Karpas-422 (cell line): ENCODE measurements around the gene PGGHG. TPM values are rescaled to one million over a fixed set of nuclear protein-coding genes. Genes with fewer than 3 reads are reported as not detected.
"Not testable (repeated sequence)": the region's sequence is repeated elsewhere in the genome, so short reads cannot be mapped to it uniquely, and the experiment has no call there.

Experiments
- DNase-seq: peaks from one replicate; pipeline ENCODE4 v3.0.0-alpha.2; 2015
- H2AFZ ChIP-seq: fragments of 200-600 bp; sonication (generic); 2 replicates; pipeline ENCODE4 v1.6.1; 2014; ENCODE audit warnings: antibody characterized with exemption, low read length, mixed read lengths
- H3K27ac ChIP-seq: fragments of 200-600 bp; sonication (generic); 2 replicates; pipeline ENCODE4 v1.5.1; 2014; ENCODE audit warnings: mild to moderate bottlenecking, low read length, moderate library complexity
- H3K27me3 ChIP-seq: fragments of 200-600 bp; sonication (generic); 2 replicates; pipeline ENCODE4 v1.6.1; 2014; ENCODE audit warnings: low read length, mixed read lengths
- H3K36me3 ChIP-seq: fragments of 200-600 bp; sonication (generic); 2 replicates; pipeline ENCODE4 v1.6.1; 2014; ENCODE audit warnings: low read length, mixed read lengths; ENCODE audit not compliant: insufficient read depth
- H3K4me1 ChIP-seq: fragments of 200-600 bp; sonication (generic); 2 replicates; pipeline ENCODE4 v1.6.1; 2014; ENCODE audit warnings: mild to moderate bottlenecking, low read length, mixed read lengths
- H3K4me2 ChIP-seq: fragments of 200-600 bp; sonication (generic); 2 replicates; pipeline ENCODE4 v1.6.1; 2014; ENCODE audit warnings: low read length, low read depth, mild to moderate bottlenecking; ENCODE audit not compliant: poor library complexity, severe bottlenecking
- H3K4me3 ChIP-seq: fragments of 200-600 bp; sonication (generic); 2 replicates; pipeline ENCODE4 v1.5.1; 2014; ENCODE audit warnings: mild to moderate bottlenecking, antibody characterized with exemption, low read length, mixed read lengths
- H3K79me2 ChIP-seq: fragments of 200-600 bp; sonication (generic); 2 replicates; pipeline ENCODE4 v1.6.1; 2014; ENCODE audit warnings: mild to moderate bottlenecking, low read length, mixed read lengths
- H3K9ac ChIP-seq: fragments of 200-600 bp; sonication (generic); 2 replicates; pipeline ENCODE4 v1.6.0; 2014; ENCODE audit warnings: low read length
- H3K9me2 ChIP-seq: fragments of 200-600 bp; sonication (generic), shearing (Covaris generic); replicated peaks from 2 replicates; pipeline ENCODE4 v1.6.0; 2014; ENCODE audit warnings: mild to moderate bottlenecking, low read length, moderate library complexity; ENCODE audit not compliant: insufficient read depth
- H3K9me3 ChIP-seq: fragments of 300-700, 200-600 bp; sonication (generic); 2 replicates; pipeline ENCODE4 v1.6.1; 2014; ENCODE audit warnings: low read length, mixed read lengths
- H4K20me1 ChIP-seq: fragments of 200-600 bp; sonication (generic); 2 replicates; pipeline ENCODE4 v1.6.1; 2014; ENCODE audit warnings: mild to moderate bottlenecking, antibody characterized with exemption, low read length, low read depth; ENCODE audit not compliant: insufficient read depth
- total RNA-seq: library from RNA; depleted of rRNA; stranded (reverse); fragments of >200 nt; shearing (Covaris generic); gene quantifications from 2 replicates; pipeline ENCODE4 v1.2.3, GENCODE V29; 2014; ENCODE audit warnings: low replicate concordance

The PGGHG gene
- total RNA-seq, 1 experiment from 2014 or later, result 17.0 TPM

DNA sequence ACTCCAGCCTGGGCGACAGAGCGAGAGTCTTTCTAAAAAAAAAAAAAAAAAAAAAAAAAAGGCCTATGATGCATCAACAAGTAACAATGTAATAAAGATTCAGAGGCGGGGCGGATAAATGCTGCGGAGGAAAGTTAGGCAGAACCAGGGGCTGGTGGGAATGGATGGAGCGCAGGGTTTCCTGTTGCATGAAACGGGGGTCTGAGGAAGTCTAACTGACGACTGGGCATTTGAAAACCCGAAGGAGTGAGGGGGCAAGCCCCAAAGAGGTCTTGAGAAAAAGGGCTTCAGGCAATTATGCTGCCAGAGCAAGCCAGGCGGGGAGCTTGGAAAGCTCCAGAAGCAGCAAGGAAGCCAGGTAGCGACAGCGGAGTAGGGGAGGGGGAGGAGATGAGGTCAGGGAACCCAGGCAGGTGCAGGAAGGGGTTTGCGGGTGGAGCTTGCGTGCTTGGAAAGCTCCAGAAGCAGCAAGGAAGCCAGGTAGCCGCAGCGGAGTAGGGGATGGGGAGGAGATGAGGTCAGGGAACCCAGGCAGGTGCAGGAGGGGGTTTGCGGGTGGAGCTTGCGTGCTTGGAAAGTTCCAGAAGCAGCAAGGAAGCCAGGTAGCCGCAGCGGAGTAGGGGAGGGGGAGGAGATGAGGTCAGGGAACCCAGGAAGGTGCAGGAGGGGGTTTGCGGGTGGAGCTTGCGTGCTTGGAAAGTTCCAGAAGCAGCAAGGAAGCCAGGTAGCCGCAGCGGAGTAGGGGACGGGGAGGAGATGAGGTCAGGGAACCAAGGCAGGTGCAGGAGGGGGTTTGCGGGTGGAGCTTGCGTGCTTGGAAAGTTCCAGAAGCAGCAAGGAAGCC lies 1.7 kb upstream of the PGGHG start:
- not testable (repeated sequence) for H3K4me2 ChIP-seq, H4K20me1 ChIP-seq, H3K9me2 ChIP-seq, H3K27me3 ChIP-seq, H3K9ac ChIP-seq, H3K79me2 ChIP-seq, H3K4me3 ChIP-seq, H2AFZ ChIP-seq, H3K36me3 ChIP-seq, H3K27ac ChIP-seq, DNase-seq, H3K9me3 ChIP-seq
- peaks cover 10% of the 10 kb centered on the region for H3K4me1 ChIP-seq

DNA sequence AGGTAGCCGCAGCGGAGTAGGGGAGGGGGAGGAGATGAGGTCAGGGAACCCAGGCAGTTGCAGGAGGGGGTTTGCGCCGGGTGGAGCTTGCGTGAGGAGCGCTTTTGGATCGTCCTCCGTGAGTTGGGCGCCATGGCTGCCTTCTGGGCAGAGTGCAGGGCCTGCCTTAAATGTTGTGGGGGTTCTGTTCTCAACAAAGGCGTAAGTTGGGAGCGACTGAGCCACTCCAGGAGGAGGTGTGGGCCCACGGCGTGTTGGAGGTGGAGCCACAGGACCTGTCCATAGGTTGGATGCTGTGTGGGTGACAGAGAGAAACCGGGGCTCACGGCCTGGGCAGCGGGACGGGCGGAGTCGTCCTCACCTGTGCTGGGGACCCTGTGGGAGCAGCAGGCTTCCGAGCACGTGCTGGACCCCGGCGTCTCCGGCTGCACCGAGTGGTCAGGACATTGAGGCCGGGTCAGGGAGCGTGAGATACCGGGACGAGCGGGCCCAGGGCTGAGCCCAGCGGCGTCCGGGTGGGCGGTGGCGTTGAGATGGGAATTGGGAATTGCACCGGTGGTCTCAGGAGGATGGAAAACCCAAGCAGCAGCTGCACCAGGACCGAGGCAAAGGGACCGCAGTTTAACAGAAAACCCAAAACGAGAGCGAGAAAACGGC lies 977 bp upstream of the PGGHG start:
- Histone ChIP-seq H3K4me1 (peaks cover 10% of the 10 kb centered on the region), H3K9me3 (no peaks in the 10 kb centered on the region), H3K9me2 (no peaks in the 10 kb centered on the region), H3K9ac (peak overlapping the region; percentile 39; the same call in 1 of the 2 replicates), H3K36me3 (no peaks in the 10 kb centered on the region), H3K4me2 (peak overlapping the region; percentile 66), H3K27ac (no peak overlapping the region), H3K79me2 (no peaks in the 10 kb centered on the region), H2AFZ (no peak overlapping the region), H4K20me1 (no peaks in the 10 kb centered on the region), H3K27me3 (no peaks in the 10 kb centered on the region), H3K4me3 (peak overlapping the region; percentile 51; the same call in 1 of the 2 replicates)
- DNase-seq, result no peak

DNA sequence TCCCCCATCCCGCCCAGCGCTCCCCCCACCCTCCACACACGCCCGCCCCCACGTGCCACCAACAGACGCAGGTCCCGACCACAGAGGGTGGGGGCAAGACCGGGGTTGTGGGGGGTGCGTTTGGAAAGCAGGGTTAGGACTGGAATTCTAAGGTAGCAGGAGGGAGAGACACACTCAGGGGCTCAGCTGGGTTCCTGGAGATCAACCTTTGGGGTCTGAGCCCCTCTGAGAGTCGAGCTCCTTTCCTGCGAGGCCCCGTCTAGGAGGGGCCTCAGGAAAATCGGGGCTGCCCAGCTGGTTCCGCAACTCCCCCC lies 429 bp downstream of the PGGHG start:
- no peaks in the 10 kb centered on the region for H4K20me1 ChIP-seq
- DNase-seq, result no peak
- H3K4me1 ChIP-seq, result peaks cover 10% of the 10 kb centered on the region
- H3K9me3 ChIP-seq, result no peaks in the 10 kb centered on the region
- no peaks in the 10 kb centered on the region for H3K36me3 ChIP-seq
- H3K9ac ChIP-seq, result peak overlapping the region; percentile 48
- no peak overlapping the region for H3K27ac ChIP-seq
- H3K9me2 ChIP-seq, result no peaks in the 10 kb centered on the region
- no peaks in the 10 kb centered on the region for H3K27me3 ChIP-seq
- peak overlapping the region; percentile 51; the same call in 1 of the 2 replicates for H3K4me3 ChIP-seq
- peak overlapping the region; percentile 54 for H3K4me2 ChIP-seq
- no peak overlapping the region for H2AFZ ChIP-seq
- H3K79me2 ChIP-seq, result no peaks in the 10 kb centered on the region

DNA sequence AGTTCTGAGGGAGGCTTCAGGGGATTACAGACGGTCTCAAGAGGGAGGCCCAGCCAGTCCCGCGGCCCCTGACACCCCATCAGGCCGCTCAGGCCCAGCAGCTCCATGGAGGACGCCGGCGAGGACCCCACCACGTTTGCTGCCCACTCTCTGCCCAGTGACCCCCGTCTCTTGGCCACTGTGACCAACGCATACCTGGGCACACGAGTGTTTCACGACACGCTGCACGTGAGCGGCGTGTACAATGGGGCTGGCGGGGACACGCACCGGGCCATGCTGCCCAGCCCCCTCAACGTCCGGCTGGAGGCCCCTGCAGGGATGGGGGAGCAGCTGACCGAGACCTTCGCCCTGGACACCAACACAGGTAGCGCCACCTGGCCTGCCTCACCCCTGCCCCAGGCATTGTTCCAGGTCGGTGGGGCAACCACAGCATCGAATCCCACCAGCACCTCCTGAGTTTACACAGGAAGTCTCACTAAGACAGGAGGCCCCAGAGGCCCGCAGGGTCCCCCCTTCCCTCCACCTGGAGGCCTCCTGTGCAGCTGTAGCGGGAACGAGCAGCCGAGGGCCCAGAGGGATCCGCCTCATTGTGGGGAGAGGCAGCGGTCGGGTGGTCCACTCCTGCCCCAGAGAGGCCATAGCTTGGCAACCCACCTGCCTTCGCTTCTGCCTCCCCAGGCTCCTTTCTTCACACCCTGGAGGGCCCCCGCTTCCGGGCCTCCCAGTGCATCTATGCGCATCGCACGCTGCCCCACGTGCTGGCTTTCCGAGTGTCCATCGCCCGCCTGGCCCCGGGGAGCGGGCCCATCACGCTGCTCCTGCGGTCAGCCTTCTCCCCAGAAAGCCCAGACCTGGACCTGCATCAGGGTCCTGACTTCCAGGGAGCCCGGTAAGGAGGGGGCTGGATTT lies 1.0 kb downstream of the PGGHG start:
- DNase-seq, result no peak
- Histone ChIP-seq H3K27me3 (no peaks in the 10 kb centered on the region), H3K4me1 (peaks cover 10% of the 10 kb centered on the region), H3K36me3 (no peaks in the 10 kb centered on the region), H3K9me2 (no peaks in the 10 kb centered on the region), H2AFZ (no peak overlapping the region), H3K9ac (peak overlapping the region; percentile 48), H3K27ac (no peak overlapping the region), H3K9me3 (no peaks in the 10 kb centered on the region), H4K20me1 (no peaks in the 10 kb centered on the region), H3K4me2 (peak overlapping the region; percentile 54), H3K4me3 (peak overlapping the region; percentile 51; the same call in 1 of the 2 replicates), H3K79me2 (no peaks in the 10 kb centered on the region)

DNA sequence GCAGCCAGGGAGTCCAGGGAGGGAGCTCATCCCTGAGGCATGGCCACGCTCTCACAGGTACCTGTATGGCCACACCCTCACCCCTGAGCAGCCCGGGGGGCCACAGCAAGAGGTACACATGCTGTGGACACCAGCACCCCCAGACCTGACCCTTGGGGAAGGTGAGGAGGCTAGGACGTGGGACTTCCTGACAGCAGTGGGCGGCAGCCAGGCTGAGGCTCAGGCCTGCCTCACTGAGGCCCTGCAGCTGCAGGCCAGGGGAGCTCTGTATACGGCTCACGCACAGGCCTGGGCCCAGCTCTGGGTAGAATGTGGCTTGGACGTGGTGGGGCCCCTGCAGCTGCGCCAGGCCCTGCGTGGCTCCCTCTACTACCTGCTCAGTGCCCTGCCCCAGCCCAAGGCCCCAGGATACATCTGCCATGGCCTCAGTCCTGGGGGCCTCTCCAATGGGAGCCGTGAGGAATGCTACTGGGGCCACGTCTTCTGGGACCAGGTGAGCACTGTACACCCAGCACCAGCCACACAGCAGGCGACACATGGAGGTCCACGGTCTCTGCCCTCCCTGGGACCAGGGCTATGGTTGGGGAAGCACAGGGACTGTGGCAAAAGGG lies 1.8 kb downstream of the PGGHG start:
- Histone ChIP-seq H3K27ac (no peak overlapping the region), H3K4me3 (no peak overlapping the region)
- no peak for DNase-seq

DNA sequence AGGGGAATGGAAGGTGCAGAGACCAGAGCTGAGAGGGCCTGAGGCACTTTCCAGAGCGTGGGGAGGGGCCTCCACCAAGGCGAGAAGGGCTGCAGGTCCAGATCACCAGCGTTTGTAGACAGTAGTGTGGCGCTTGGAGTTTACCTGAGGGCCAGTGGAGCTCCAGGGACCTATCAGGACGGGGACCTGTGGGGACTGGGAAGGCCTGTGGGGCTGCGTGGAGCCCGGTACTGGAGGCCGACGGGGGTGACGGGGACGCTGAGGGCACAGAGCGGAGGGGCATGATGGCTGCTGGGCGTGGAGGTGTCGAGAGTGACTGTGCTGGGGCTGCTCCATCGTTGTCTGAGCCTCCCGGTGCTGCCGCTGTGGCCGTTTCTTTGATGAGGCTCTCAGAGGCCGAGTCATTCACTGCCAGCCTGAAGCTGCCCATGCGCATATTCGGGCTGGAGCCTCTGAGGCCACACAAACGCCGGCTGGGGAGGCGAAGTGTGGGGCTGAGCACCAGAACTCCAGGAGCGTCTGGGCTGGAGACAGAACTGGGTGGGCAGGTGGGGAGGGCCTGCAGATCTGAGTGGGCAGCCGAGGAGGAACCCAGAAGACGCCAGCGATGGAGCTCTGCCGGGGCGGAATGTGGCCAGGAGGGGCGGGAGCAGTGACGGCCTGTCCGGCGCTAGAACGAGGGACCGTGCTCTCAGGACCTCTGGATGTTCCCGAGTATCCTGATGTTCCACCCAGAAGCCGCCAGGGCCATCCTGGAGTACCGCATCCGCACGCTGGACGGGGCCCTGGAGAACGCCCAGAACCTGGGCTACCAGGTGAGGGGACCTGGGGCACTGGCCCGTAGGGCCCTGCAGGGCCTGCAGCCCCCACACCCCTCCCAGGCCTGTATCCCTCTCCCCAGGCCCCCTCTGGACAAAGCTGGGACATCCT lies 2.6 kb downstream of the PGGHG start:
- Histone ChIP-seq H3K27ac (no peak overlapping the region), H3K4me1 (peaks cover 10% of the 10 kb centered on the region), H3K27me3 (no peaks in the 10 kb centered on the region), H3K36me3 (no peaks in the 10 kb centered on the region), H3K9ac (no peak overlapping the region), H3K79me2 (no peaks in the 10 kb centered on the region), H3K9me3 (no peaks in the 10 kb centered on the region), H3K4me2 (no peak overlapping the region), H3K9me2 (no peaks in the 10 kb centered on the region), H2AFZ (no peak overlapping the region), H3K4me3 (no peak overlapping the region), H4K20me1 (no peaks in the 10 kb centered on the region)
- DNase-seq, result no peak

More for the DNA sequence above, 1.8 kb downstream of the PGGHG start:
- no peak overlapping the region for H3K9ac ChIP-seq
- H4K20me1 ChIP-seq, result no peaks in the 10 kb centered on the region
- no peaks in the 10 kb centered on the region for H3K27me3 ChIP-seq
- no peaks in the 10 kb centered on the region for H3K79me2 ChIP-seq
- H3K4me2 ChIP-seq, result no peak overlapping the region
- no peaks in the 10 kb centered on the region for H3K36me3 ChIP-seq
- peaks cover 10% of the 10 kb centered on the region for H3K4me1 ChIP-seq
- no peaks in the 10 kb centered on the region for H3K9me2 ChIP-seq
- H3K9me3 ChIP-seq, result no peaks in the 10 kb centered on the region
- H2AFZ ChIP-seq, result no peak overlapping the region
